HepG2 (cell line): Measurements from ENCODE around the gene EZH1. TPM values are rescaled to one million over a fixed set of nuclear protein-coding genes. Genes with fewer than 3 reads are reported as not detected.

Experiments
- ATAC-seq: fragments of 200-7000 bp; cut with Tn5 transposase; 3 replicates; pipeline ENCODE4 v1.9.1; 2020; ENCODE audit warnings: mild to moderate bottlenecking, moderate library complexity
- BruUV-seq: library from RNA; stranded (reverse); fragments of 400-500 nt; replicated peaks from 2 replicates; lab custom pipeline; 2021; lab: Mats Ljungman, UMichigan
- CTCF ChIA-PET: fragments of 300-600 bp; formaldehyde crosslinking; extraction: SDS; loops from one replicate; lab custom pipeline; 2021; ENCODE audit warnings: low total read pairs, inconsistent platforms, low intra/inter-chr PET ratio; lab: Yijun Ruan, JAX
- POLR2A ChIA-PET: fragments of 350-600 bp; sonication (Branson Sonifier 250); formaldehyde crosslinking; loops from one replicate; lab custom pipeline; 2020; ENCODE audit warnings: antibody characterized with exemption, inconsistent platforms; lab: Yijun Ruan, JAX
- DNase-seq: peaks from one replicate; pipeline ENCODE4 v3.0.0-alpha.2; 2015; ENCODE audit warnings: low spot score
- FAIRE-seq: peaks from 3 replicates; lab custom pipeline; 2011; peaks lifted over from hg19 to GRCh38; lab: Jason Lieb, UNC
- H2AFZ ChIP-seq: one replicate; pipeline ENCODE4 v1.6.1; 2011; ENCODE audit warnings: low read length, inconsistent platforms
- H3K27ac ChIP-seq: fragments of 300-600 bp; 3 replicates; pipeline ENCODE4 v1.8.0; 2011; ENCODE audit warnings: mixed run types, mild to moderate bottlenecking, mixed read lengths, low read length, inconsistent platforms; ENCODE audit not compliant: insufficient read depth; ENCODE audit errors: extremely low read length
- H3K27me3 ChIP-seq, 2 experiments: fragments of 200-600 bp in 1 of 2; 2 replicates in 1 of 2; 3 replicates in 1 of 2; pipeline versions ENCODE4 v1.6.0 to v1.8.0; 2011; ENCODE audit warnings: low read length in 2 of 2, mild to moderate bottlenecking in 2 of 2, moderate library complexity in 2 of 2, inconsistent platforms in 1 of 2; ENCODE audit not compliant: insufficient read depth in 2 of 2, control insufficient read depth in 1 of 2
- H3K36me3 ChIP-seq, 2 experiments: fragments of 200-600 bp in 1 of 2; replicated peaks in 1 of 2; 2 replicates in 1 of 2; 3 replicates in 1 of 2; pipeline versions ENCODE4 v1.5.1 to v1.8.0; 2011; ENCODE audit warnings: low read length in 2 of 2, inconsistent platforms in 1 of 2; ENCODE audit not compliant: insufficient read depth in 2 of 2, control insufficient read depth in 1 of 2
- H3K4me1 ChIP-seq: 2 replicates; pipeline ENCODE4 v1.5.1; 2012; ENCODE audit warnings: low read length, inconsistent platforms; ENCODE audit not compliant: insufficient read depth
- H3K4me2 ChIP-seq: 2 replicates; pipeline ENCODE4 v1.6.0; 2011; ENCODE audit warnings: low read depth, low read length, inconsistent platforms
- H3K4me3 ChIP-seq, 3 experiments: fragments of 200-600 bp in 1 of 3; sonication (generic), shearing (Covaris generic) in 1 of 3; replicated peaks in 1 of 3; 2 replicates each; pipeline ENCODE4 v1.5.1; 2011 to 2016; ENCODE audit warnings: low read length in 3 of 3, inconsistent platforms in 2 of 3, low read depth in 2 of 3, mild to moderate bottlenecking in 2 of 3, control low read depth in 1 of 3, mixed read lengths in 1 of 3; ENCODE audit not compliant: insufficient read depth in 1 of 3
- H3K79me2 ChIP-seq: one replicate; pipeline ENCODE4 v1.6.1; 2011; ENCODE audit warnings: low read length, inconsistent platforms; ENCODE audit not compliant: insufficient read depth
- H3K9ac ChIP-seq: 2 replicates; pipeline ENCODE4 v1.6.0; 2011; ENCODE audit warnings: mild to moderate bottlenecking, low read depth, low read length, inconsistent platforms; ENCODE audit not compliant: insufficient read depth
- H3K9me3 ChIP-seq: 2 replicates; pipeline ENCODE4 v1.5.1; 2012; ENCODE audit warnings: mild to moderate bottlenecking, low read length
- H4K20me1 ChIP-seq: 2 replicates; pipeline ENCODE4 v1.6.0; 2011; ENCODE audit warnings: inconsistent platforms, mild to moderate bottlenecking, low read length, moderate library complexity; ENCODE audit not compliant: insufficient read depth
- AGO1 ChIP-seq: fragments of 200-400 bp; formaldehyde crosslinking; IDR thresholded peaks from 2 replicates; pipeline ENCODE4 v1.6.1; 2017; ENCODE audit warnings: mild to moderate bottlenecking, low read depth, low read length, moderate library complexity; ENCODE audit not compliant: poor library complexity, severe bottlenecking
- ZNF207 ChIP-seq: fragments of 450-650 bp; IDR thresholded peaks from 2 replicates; pipeline ENCODE4 v1.6.1; 2016; ENCODE audit warnings: antibody characterized with exemption, borderline replicate concordance
- ZNF7 ChIP-seq: IDR thresholded peaks from 2 replicates; pipeline ENCODE4 v1.6.1; 2016; ENCODE audit warnings: missing biosample characterization, missing genetic modification reagents
- WGBS: methylation state at CpG from one replicate; pipeline ENCODE4 v1.1.6; 2017; ENCODE audit warnings: low lambda C conversion rate; 5-methylcytosine and 5-hydroxymethylcytosine counted together
- in situ Hi-C: cut with HindIII; loops from 2 replicates; pipeline ENCODE4 v1.10.0; 2017; ENCODE audit warnings: low pct_unique_long_range_greater_than_20kb; ENCODE audit not compliant: extremely low pct_ligation_motif_present
- intact Hi-C: fragments of 100-400 bp; cut with micrococcal nuclease; formaldehyde crosslinking; loops from one replicate; pipeline ENCODE4 v1.10.0; 2022; ENCODE audit not compliant: unreplicated experiment
- microRNA-seq: library from miRNA; unstranded; fragments of <30 nt; microRNA quantifications from one replicate; pipeline ENCODE4, GENCODE V29; 2020
- polyA plus RNA-seq, 8 experiments: library from polyadenylated mRNA; depleted of rRNA in 3 of 8; stranded (reverse) in 7 of 8; unstranded in 1 of 8; fragments of >200 nt; fragmentation: Illumina TruSeq in 4 of 8; extraction: Trizol in 4 of 8; gene quantifications; 2 replicates each; pipeline versions ENCODE4 v1.2.1 to v1.2.3, GENCODE V29; 2011 to 2016; ENCODE audit warnings: low read depth in 4 of 8, missing spikeins in 1 of 8, mixed read lengths in 1 of 8; ENCODE audit not compliant: insufficient read depth in 1 of 8
- small RNA-seq, 3 experiments: library from RNA; depleted of rRNA; stranded (forward); fragments of <200 nt; gene quantifications; one replicate each; pipeline ENCODE3, GENCODE V24; 2012; ENCODE audit warnings: low read depth in 2 of 3, low replicate concordance in 1 of 3; ENCODE audit not compliant: insufficient read length in 3 of 3, insufficient read depth in 2 of 3
- total RNA-seq, 5 experiments: library from RNA; depleted of rRNA; stranded (reverse); fragments of >200 nt; fragmentation: Illumina TruSeq; extraction: Trizol; gene quantifications; 2 replicates each; pipeline ENCODE4 v1.2.3, GENCODE V29; 2016; ENCODE audit warnings: low read depth in 1 of 5
- TF ChIP-seq, protein P1 (sequence below): sonication (generic); formaldehyde crosslinking; IDR thresholded peaks from 2 replicates; pipeline ENCODE4 v1.5.0; 2020; ENCODE audit warnings: mild to moderate bottlenecking, missing genetic modification reagents

Gene EZH1
- total and polyA plus RNA-seq, 2 of the 13 experiments (the other 11 are each of a cell fraction or from before 2014, with no cell fraction given): 11.6 to 24.0 TPM

DNA sequence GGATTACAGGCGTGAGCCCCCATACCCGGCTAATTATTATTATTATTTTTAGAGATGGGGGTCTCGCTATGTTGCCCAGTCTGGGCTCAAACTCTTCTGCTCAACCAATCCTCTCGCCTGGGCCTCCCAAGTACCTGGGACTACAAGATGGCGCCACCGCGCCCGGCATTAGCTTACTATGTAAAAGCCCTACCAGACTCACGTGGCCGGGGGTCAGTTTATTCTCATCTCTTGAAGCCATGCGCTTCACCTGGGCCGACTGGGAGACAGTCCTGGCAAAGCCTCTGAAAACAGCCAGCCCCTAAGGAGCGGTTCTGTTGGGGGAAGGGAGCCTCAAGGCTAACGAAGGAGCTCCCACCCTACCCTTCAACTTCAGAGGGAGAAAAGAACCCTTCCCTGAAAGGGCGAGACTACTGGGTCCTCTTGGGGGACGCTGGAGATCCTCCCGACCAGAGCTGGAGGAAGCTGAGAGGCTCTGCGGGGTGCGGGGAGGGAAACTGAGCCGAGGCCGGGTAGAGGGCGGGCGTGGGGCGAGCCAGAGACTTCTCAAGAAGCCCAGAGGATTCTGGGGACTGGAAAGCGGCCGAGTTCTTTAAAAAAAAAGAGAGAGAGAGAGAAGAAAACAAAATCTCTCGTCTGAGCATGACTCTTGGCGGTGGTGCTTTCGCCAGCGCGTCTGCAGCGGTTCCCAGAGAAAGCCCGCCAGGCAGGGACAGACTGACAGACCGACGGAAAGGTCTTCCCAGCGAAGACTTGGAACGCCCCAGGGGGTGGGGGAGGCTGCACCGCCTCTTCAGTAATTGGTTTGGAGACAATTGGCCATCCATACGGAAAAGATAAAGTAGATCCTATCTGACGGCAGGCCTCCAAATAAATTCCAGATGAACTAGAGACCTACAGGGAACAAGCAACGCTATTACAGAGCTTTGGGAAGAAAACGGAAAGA is 91.4 kb downstream of the EZH1 start (continued):
- TF ChIP-seq ZNF207: no peak

DNA sequence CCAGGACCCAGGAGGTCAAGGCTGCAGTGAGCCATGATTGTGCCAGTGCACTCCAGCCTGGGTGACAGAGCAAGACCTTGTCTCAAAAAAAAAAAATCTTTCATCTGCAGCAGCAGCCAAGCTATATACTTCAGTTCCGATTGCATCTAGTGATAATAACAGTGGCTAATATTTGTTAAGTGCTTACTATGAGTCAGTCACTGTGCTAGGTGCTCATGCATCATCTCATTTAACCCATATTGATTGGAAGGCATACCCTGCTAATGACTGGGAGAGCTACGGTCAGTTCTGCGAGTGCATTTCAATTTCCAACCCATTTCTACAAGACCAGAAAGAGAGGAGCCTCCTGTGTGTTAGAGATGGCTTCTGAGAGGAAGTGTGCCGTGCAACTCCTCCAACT is 93.4 kb downstream of the EZH1 start:
- H2AFZ ChIP-seq: no peak overlapping the region
- H3K4me3 ChIP-seq: no peak overlapping the region
- H3K27ac ChIP-seq: no peak overlapping the region
- H3K36me3 ChIP-seq: no peaks in the 10 kb centered on the region
- BruUV-seq: no TSS peak
- H3K4me1 ChIP-seq: peaks cover 33% of the 10 kb centered on the region
- in situ Hi-C loops: no loop called here
- DNase-seq: no peak
- POLR2A ChIA-PET: interaction anchor here (0.6 to 0.8 kb wide), 2 partner anchors 11 to 42 kb away, joined by 3 to 5 read pairs; partner anchors contain the start of genes RETREG3 and TUBG1
- peaks cover 0 to 9% of the 10 kb centered on the region in 2 experiments; a peak in 3 of 5 replicates for H3K27me3 ChIP-seq
- H3K4me2 ChIP-seq: no peak overlapping the region
- no peak for FAIRE-seq
- no peak; the same call in 2 of the 3 replicates for ATAC-seq
- H3K79me2 ChIP-seq: no peaks in the 10 kb centered on the region
- no peaks in the 10 kb centered on the region for H3K9me3 ChIP-seq
- 48% methylated on average over 4 of the region's 4 CpGs for WGBS
- intact Hi-C loops: no loop called here
- TF ChIP-seq, protein P1, sequence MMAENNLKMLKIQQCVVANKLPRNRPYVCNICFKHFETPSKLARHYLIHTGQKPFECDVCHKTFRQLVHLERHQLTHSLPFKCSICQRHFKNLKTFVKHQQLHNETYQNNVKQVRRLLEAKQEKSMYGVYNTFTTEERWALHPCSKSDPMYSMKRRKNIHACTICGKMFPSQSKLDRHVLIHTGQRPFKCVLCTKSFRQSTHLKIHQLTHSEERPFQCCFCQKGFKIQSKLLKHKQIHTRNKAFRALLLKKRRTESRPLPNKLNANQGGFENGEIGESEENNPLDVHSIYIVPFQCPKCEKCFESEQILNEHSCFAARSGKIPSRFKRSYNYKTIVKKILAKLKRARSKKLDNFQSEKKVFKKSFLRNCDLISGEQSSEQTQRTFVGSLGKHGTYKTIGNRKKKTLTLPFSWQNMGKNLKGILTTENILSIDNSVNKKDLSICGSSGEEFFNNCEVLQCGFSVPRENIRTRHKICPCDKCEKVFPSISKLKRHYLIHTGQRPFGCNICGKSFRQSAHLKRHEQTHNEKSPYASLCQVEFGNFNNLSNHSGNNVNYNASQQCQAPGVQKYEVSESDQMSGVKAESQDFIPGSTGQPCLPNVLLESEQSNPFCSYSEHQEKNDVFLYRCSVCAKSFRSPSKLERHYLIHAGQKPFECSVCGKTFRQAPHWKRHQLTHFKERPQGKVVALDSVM (CRISPR knock-in tag): 0 out of 2 replicates have a peak, but pooled peaks have one; percentile 4
- TF ChIP-seq AGO1 (no peak), ZNF7 (CRISPR knock-in tag) (peak; percentile 86)
- TF ChIP-seq, all 625 proteins: peak for 2
- Histone ChIP-seq H3K9ac (no peak overlapping the region), H4K20me1 (no peaks in the 10 kb centered on the region)
- CTCF ChIA-PET: no interaction called here

Small RNA genes lying within 50 kb of the gene (microRNA-seq; reads per million reads assigned to microRNA genes)
- 0.85 reads per million for gene MIR6780A

Small RNA genes lying within 50 kb of the gene (small RNA-seq; reads per million reads assigned to genes)
- 0 reads per million in 3 experiments for gene HMGN2P15
- 0 reads per million in 3 experiments for gene MIR6780A

Other genes starting within 250 kb of the EZH1 start
- 13.1 and 40.1 TPM in 2 replicates for gene NAGLU, start 208.8 kb downstream of the EZH1 start, total RNA-seq (2016; rRNA removed; fragmentation: Illumina TruSeq; extraction: Trizol)
- 28.2 and 29.4 TPM in 2 replicates for gene NAGLU, start 208.8 kb downstream of the EZH1 start, polyA plus RNA-seq (2011; rRNA removed)
- 0.77 and 0.93 TPM in 2 replicates for gene HSD17B1, start 192.1 kb downstream of the EZH1 start, total RNA-seq (2016; rRNA removed; fragmentation: Illumina TruSeq; extraction: Trizol)
- gene HSD17B1, start 192.1 kb downstream of the EZH1 start, polyA plus RNA-seq (2011; rRNA removed): 0.34 and 0.54 TPM in 2 replicates
- 90.7 and 115 TPM in 2 replicates for gene COASY, start 182.9 kb downstream of the EZH1 start, total RNA-seq (2016; rRNA removed; fragmentation: Illumina TruSeq; extraction: Trizol)
- 125 and 158 TPM in 2 replicates for gene COASY, start 182.9 kb downstream of the EZH1 start, polyA plus RNA-seq (2011; rRNA removed)
- gene MLX, start 177.9 kb downstream of the EZH1 start, total RNA-seq (2016; rRNA removed; fragmentation: Illumina TruSeq; extraction: Trizol): 38.9 and 40.2 TPM in 2 replicates
- 74.4 and 85.4 TPM in 2 replicates for gene MLX, start 177.9 kb downstream of the EZH1 start, polyA plus RNA-seq (2011; rRNA removed)
- gene PSMC3IP, start 167.3 kb downstream of the EZH1 start, total RNA-seq (2016; rRNA removed; fragmentation: Illumina TruSeq; extraction: Trizol): 20.1 and 22.4 TPM in 2 replicates
- gene PSMC3IP, start 167.3 kb downstream of the EZH1 start, polyA plus RNA-seq (2011; rRNA removed): 5.5 and 6.5 TPM in 2 replicates
- 38.2 and 55.8 TPM in 2 replicates for gene RETREG3, start 135.7 kb downstream of the EZH1 start, total RNA-seq (2016; rRNA removed; fragmentation: Illumina TruSeq; extraction: Trizol)
- gene RETREG3, start 135.7 kb downstream of the EZH1 start, polyA plus RNA-seq (2011; rRNA removed): 47.0 and 50.4 TPM in 2 replicates
- 137 TPM in 2 replicates for gene TUBG1, start 135.4 kb downstream of the EZH1 start, total RNA-seq (2016; rRNA removed; fragmentation: Illumina TruSeq; extraction: Trizol)
- gene TUBG1, start 135.4 kb downstream of the EZH1 start, polyA plus RNA-seq (2011; rRNA removed): 74.1 and 89.3 TPM in 2 replicates
- 6.6 and 16.0 TPM in 2 replicates for gene TUBG2, start 85.8 kb downstream of the EZH1 start, total RNA-seq (2016; rRNA removed; fragmentation: Illumina TruSeq; extraction: Trizol)
- gene TUBG2, start 85.8 kb downstream of the EZH1 start, polyA plus RNA-seq (2011; rRNA removed): 42.3 and 48.3 TPM in 2 replicates
- 9.3 and 19.9 TPM in 2 replicates for gene PLEKHH3, start 68.0 kb downstream of the EZH1 start, total RNA-seq (2016; rRNA removed; fragmentation: Illumina TruSeq; extraction: Trizol)
- gene PLEKHH3, start 68.0 kb downstream of the EZH1 start, polyA plus RNA-seq (2011; rRNA removed): 6.0 and 7.5 TPM in 2 replicates
- gene CCR10, start 63.2 kb downstream of the EZH1 start, total RNA-seq (2016; rRNA removed; fragmentation: Illumina TruSeq; extraction: Trizol): 0.20 and 0.29 TPM in 2 replicates
- gene CCR10, start 63.2 kb downstream of the EZH1 start, polyA plus RNA-seq (2011; rRNA removed): 0.54 and 0.63 TPM in 2 replicates
- gene CNTNAP1, start 62.5 kb downstream of the EZH1 start, total RNA-seq (2016; rRNA removed; fragmentation: Illumina TruSeq; extraction: Trizol): 1.2 and 4.5 TPM in 2 replicates
- gene CNTNAP1, start 62.5 kb downstream of the EZH1 start, polyA plus RNA-seq (2011; rRNA removed): 7.7 and 10.7 TPM in 2 replicates
- 0.74 and 1.4 TPM in 2 replicates for gene RAMP2, start 16.2 kb upstream of the EZH1 start, total RNA-seq (2016; rRNA removed; fragmentation: Illumina TruSeq; extraction: Trizol)
- gene RAMP2, start 16.2 kb upstream of the EZH1 start, polyA plus RNA-seq (2011; rRNA removed): 5.2 and 7.1 TPM in 2 replicates
- 148 and 161 TPM in 2 replicates for gene VPS25, start 28.4 kb upstream of the EZH1 start, total RNA-seq (2016; rRNA removed; fragmentation: Illumina TruSeq; extraction: Trizol)
- gene VPS25, start 28.4 kb upstream of the EZH1 start, polyA plus RNA-seq (2011; rRNA removed): 249 and 270 TPM in 2 replicates
- gene WNK4, start 35.6 kb upstream of the EZH1 start, total RNA-seq (2016; rRNA removed; fragmentation: Illumina TruSeq; extraction: Trizol): 1.5 and 2.7 TPM in 2 replicates
- gene WNK4, start 35.6 kb upstream of the EZH1 start, polyA plus RNA-seq (2011; rRNA removed): 13.7 and 16.9 TPM in 2 replicates
- gene COA3, start 53.7 kb upstream of the EZH1 start, total RNA-seq (2016; rRNA removed; fragmentation: Illumina TruSeq; extraction: Trizol): 202 and 250 TPM in 2 replicates
- gene COA3, start 53.7 kb upstream of the EZH1 start, polyA plus RNA-seq (2011; rRNA removed): 130 and 133 TPM in 2 replicates
- 0.11 TPM in 1 of 2 replicates, not detected in the other for gene CNTD1, start 53.8 kb upstream of the EZH1 start, total RNA-seq (2016; rRNA removed; fragmentation: Illumina TruSeq; extraction: Trizol)
- 0.15 and 0.34 TPM in 2 replicates for gene CNTD1, start 53.8 kb upstream of the EZH1 start, polyA plus RNA-seq (2011; rRNA removed)
- gene BECN1, start 79.2 kb upstream of the EZH1 start, total RNA-seq (2016; rRNA removed; fragmentation: Illumina TruSeq; extraction: Trizol): 97.2 and 109 TPM in 2 replicates
- 77.1 and 82.1 TPM in 2 replicates for gene BECN1, start 79.2 kb upstream of the EZH1 start, polyA plus RNA-seq (2011; rRNA removed)
- 135 and 202 TPM in 2 replicates for gene PSME3, start 88.4 kb upstream of the EZH1 start, total RNA-seq (2016; rRNA removed; fragmentation: Illumina TruSeq; extraction: Trizol)
- gene PSME3, start 88.4 kb upstream of the EZH1 start, polyA plus RNA-seq (2011; rRNA removed): 61.5 and 66.3 TPM in 2 replicates
- 0.55 and 1.2 TPM in 2 replicates for gene AOC2, start 99.5 kb upstream of the EZH1 start, total RNA-seq (2016; rRNA removed; fragmentation: Illumina TruSeq; extraction: Trizol)
- 3.3 and 5.1 TPM in 2 replicates for gene AOC2, start 99.5 kb upstream of the EZH1 start, polyA plus RNA-seq (2011; rRNA removed)
- 8.7 and 10.4 TPM in 2 replicates for gene AOC3, start 106.2 kb upstream of the EZH1 start, total RNA-seq (2016; rRNA removed; fragmentation: Illumina TruSeq; extraction: Trizol)
- 51.7 and 61.0 TPM in 2 replicates for gene AOC3, start 106.2 kb upstream of the EZH1 start, polyA plus RNA-seq (2011; rRNA removed)
- 0.56 and 1.7 TPM in 2 replicates for gene G6PC1, start 155.8 kb upstream of the EZH1 start, total RNA-seq (2016; rRNA removed; fragmentation: Illumina TruSeq; extraction: Trizol)
- gene G6PC1, start 155.8 kb upstream of the EZH1 start, polyA plus RNA-seq (2011; rRNA removed): 37.9 and 127 TPM in 2 replicates
- 24.7 and 29.8 TPM in 2 replicates for gene AARSD1, start 219.4 kb upstream of the EZH1 start, total RNA-seq (2016; rRNA removed; fragmentation: Illumina TruSeq; extraction: Trizol)
- gene AARSD1, start 219.4 kb upstream of the EZH1 start, polyA plus RNA-seq (2011; rRNA removed): 25.6 and 29.3 TPM in 2 replicates
- gene PTGES3L, start 235.0 kb upstream of the EZH1 start, total RNA-seq (2016; rRNA removed; fragmentation: Illumina TruSeq; extraction: Trizol): 1.2 and 1.9 TPM in 2 replicates
- gene PTGES3L, start 235.0 kb upstream of the EZH1 start, polyA plus RNA-seq (2011; rRNA removed): 1.9 and 2.9 TPM in 2 replicates
- gene RUNDC1, start 235.5 kb upstream of the EZH1 start, total RNA-seq (2016; rRNA removed; fragmentation: Illumina TruSeq; extraction: Trizol): 9.4 and 10.3 TPM in 2 replicates
- gene RUNDC1, start 235.5 kb upstream of the EZH1 start, polyA plus RNA-seq (2011; rRNA removed): 11.4 and 14.0 TPM in 2 replicates